K562 (cell line): ENCODE measurements around the gene PLGRKT. TPM values are rescaled to one million over a fixed set of nuclear protein-coding genes. Genes with fewer than 3 reads are reported as not detected.

Experiments used
- ATAC-seq: fragments of 200-7000 bp; cut with Tn5 transposase; 3 replicates; pipeline ENCODE4 v1.9.1; 2020; ENCODE audit warnings: moderate library complexity
- BruUV-seq: library from RNA; stranded (reverse); fragments of 400-500 nt; replicated peaks from 2 replicates; lab custom pipeline; 2021; lab: Mats Ljungman, UMichigan
- CTCF ChIA-PET: fragments of 300-600 bp; formaldehyde crosslinking; extraction: SDS; loops from one replicate; lab custom pipeline; 2021; ENCODE audit warnings: low intra/inter-chr PET ratio; lab: Yijun Ruan, JAX
- POLR2A ChIA-PET: fragments of 300-600, 350-650 bp; sonication (Branson Sonifier 250); formaldehyde crosslinking; extraction: SDS; loops from one replicate; lab custom pipeline; 2021; ENCODE audit warnings: antibody characterized with exemption, inconsistent platforms; lab: Yijun Ruan, JAX
- DNase-seq, 4 experiments: peaks; one replicate each; pipeline versions ENCODE4 v3.0.0 to v3.0.0-alpha.2; 2011 to 2018; ENCODE audit warnings: low spot score in 3 of 4, mixed read lengths in 3 of 4; ENCODE audit errors: extremely low read depth in 1 of 4
- FAIRE-seq: peaks from 2 replicates; lab custom pipeline; 2011; peaks lifted over from hg19 to GRCh38; lab: Jason Lieb, UNC
- H2AFZ ChIP-seq: 2 replicates; pipeline ENCODE4 v1.6.0; 2011; ENCODE audit warnings: low read depth, low read length, control low read depth, inconsistent platforms
- H3K27ac ChIP-seq: fragments of 200-600 bp; 3 replicates; pipeline ENCODE4 v1.8.0; 2011; ENCODE audit warnings: low read depth, mild to moderate bottlenecking, control low read depth, inconsistent platforms, low read length, moderate library complexity, mixed read lengths; ENCODE audit errors: extremely low read depth
- H3K27me3 ChIP-seq, 2 experiments: fragments of 300-600 bp in 1 of 2; 2 replicates in 1 of 2; 3 replicates in 1 of 2; pipeline versions ENCODE4 v1.6.0 to v1.8.0; 2011; ENCODE audit warnings: inconsistent platforms in 2 of 2, low read length in 2 of 2, mild to moderate bottlenecking in 1 of 2, mixed read lengths in 1 of 2, moderate library complexity in 1 of 2; ENCODE audit not compliant: control insufficient read depth in 2 of 2, insufficient read depth in 2 of 2
- H3K36me3 ChIP-seq: fragments of 300-600 bp; 3 replicates; pipeline ENCODE4 v1.8.0; 2011; ENCODE audit warnings: mild to moderate bottlenecking, low read length, inconsistent platforms; ENCODE audit not compliant: control insufficient read depth, insufficient read depth
- H3K4me1 ChIP-seq, 2 experiments: fragments of 200-600 bp in 1 of 2; replicated peaks in 1 of 2; 2 replicates in 1 of 2; 3 replicates in 1 of 2; pipeline versions ENCODE4 v1.5.1 to v1.8.0; 2011; ENCODE audit warnings: inconsistent platforms in 2 of 2, low read length in 2 of 2, mild to moderate bottlenecking in 1 of 2, mixed read lengths in 1 of 2, moderate library complexity in 1 of 2; ENCODE audit not compliant: control insufficient read depth in 2 of 2, insufficient read depth in 2 of 2
- H3K4me2 ChIP-seq: 2 replicates; pipeline ENCODE4 v1.6.1; 2011; ENCODE audit warnings: low read length, control low read depth, inconsistent platforms, mixed read lengths; ENCODE audit not compliant: insufficient read depth
- H3K4me3 ChIP-seq: fragments of 200-600 bp; sonication (generic), shearing (Covaris generic); 2 replicates; pipeline ENCODE4 v1.5.1; 2016; ENCODE audit warnings: control low read depth, inconsistent platforms
- H3K79me2 ChIP-seq: fragments of 200-600 bp; 3 replicates; pipeline ENCODE4 v1.8.0; 2011; ENCODE audit warnings: low read length, inconsistent platforms; ENCODE audit not compliant: control insufficient read depth, insufficient read depth
- H3K9ac ChIP-seq, 2 experiments: 2 replicates each; pipeline versions ENCODE4 v1.6.0 to v1.6.1; 2011; ENCODE audit warnings: low read depth in 2 of 2, low read length in 2 of 2, control low read depth in 1 of 2, inconsistent platforms in 1 of 2, mild to moderate bottlenecking in 1 of 2, mixed read lengths in 1 of 2; ENCODE audit not compliant: insufficient read depth in 1 of 2
- H3K9me1 ChIP-seq: one replicate; pipeline ENCODE4 v1.6.0; 2011; ENCODE audit warnings: inconsistent platforms, mild to moderate bottlenecking, low read length, moderate library complexity; ENCODE audit not compliant: control insufficient read depth, insufficient read depth
- H3K9me3 ChIP-seq: replicated peaks from 2 replicates; pipeline ENCODE4 v1.5.1; 2011; ENCODE audit warnings: low read depth, low read length, inconsistent platforms; ENCODE audit not compliant: control insufficient read depth, insufficient read depth
- H4K20me1 ChIP-seq: replicated peaks from 2 replicates; pipeline ENCODE4 v1.6.1; 2011; ENCODE audit warnings: low read length, inconsistent platforms, mixed read lengths; ENCODE audit not compliant: control insufficient read depth, insufficient read depth
- ARNT ChIP-seq, 2 experiments: fragments of 450-650 bp; IDR thresholded peaks; 2 replicates each; pipeline ENCODE4 v1.6.1; 2016; ENCODE audit warnings: mild to moderate bottlenecking in 1 of 2
- MCM2 ChIP-seq: fragments of 450-650 bp; IDR thresholded peaks from 2 replicates; pipeline ENCODE4 v1.6.1; 2017; ENCODE audit warnings: low read depth, mild to moderate bottlenecking
- MECOM ChIP-seq: fragments of 250-450 bp; sonication (Bioruptor Pico); IDR thresholded peaks from 2 replicates; pipeline ENCODE4 v1.8.0; 2022; ENCODE audit warnings: inconsistent platforms
- NCOA6 ChIP-seq: fragments of 450-650 bp; IDR thresholded peaks from 2 replicates; pipeline ENCODE4 v1.6.1; 2017; ENCODE audit warnings: mild to moderate bottlenecking
- PHTF2 ChIP-seq: fragments of 250-450 bp; sonication (Bioruptor Pico); IDR thresholded peaks from 2 replicates; pipeline ENCODE4 v1.5.0; 2021; ENCODE audit warnings: mild to moderate bottlenecking
- RHOXF2B ChIP-seq: fragments of 250-450 bp; sonication (Bioruptor Pico); conservative IDR thresholded peaks from 2 replicates; pipeline ENCODE4 v1.5.1; 2021
- SAFB ChIP-seq: fragments of 200-400 bp; formaldehyde crosslinking; IDR thresholded peaks from 2 replicates; pipeline ENCODE4 v1.6.1; 2017; ENCODE audit warnings: low read depth, low read length, borderline replicate concordance
- TAF15 ChIP-seq: fragments of 200-400 bp; formaldehyde crosslinking; IDR thresholded peaks from 2 replicates; pipeline ENCODE4 v1.6.1; 2017; ENCODE audit warnings: mild to moderate bottlenecking, low read depth, low read length, moderate library complexity
- WGBS: fragments of 100-300 bp; shearing (Covaris generic); methylation state at CpG from one replicate; pipeline ENCODE4 v1.1.6; 2016; ENCODE audit warnings: low coverage, mixed read lengths; ENCODE audit not compliant: insufficient coverage; ENCODE audit errors: missing lambda C conversion rate; 5-methylcytosine and 5-hydroxymethylcytosine counted together
- in situ Hi-C: fragments of 300-500 bp; cut with MboI; formaldehyde crosslinking; loops from 4 replicates; pipeline ENCODE4 v1.15.0; 2018; ENCODE audit warnings: inconsistent platforms, mixed read lengths
- intact Hi-C: fragments of 100-400 bp; cut with micrococcal nuclease; formaldehyde crosslinking; loops from 2 replicates; pipeline ENCODE4 v1.14.2; 2022
- polyA plus RNA-seq, 8 experiments: library from polyadenylated mRNA; depleted of rRNA in 4 of 8; stranded (reverse) in 5 of 8; unstranded in 3 of 8; fragments of >200 nt; fragmentation: Nextera tagmentation in 2 of 8; fragmentation: Illumina TruSeq in 1 of 8; extraction: Ambion mirVana in 2 of 8; extraction: Trizol in 1 of 8; gene quantifications; 2 replicates each; pipeline versions ENCODE4 v1.2.1 to v1.2.3, GENCODE V29; 2011 to 2014; ENCODE audit warnings: inconsistent platforms in 1 of 8, missing spikeins in 1 of 8
- total RNA-seq, 7 experiments: library from RNA; depleted of rRNA in 6 of 7; stranded (reverse); fragments of >200 nt in 6 of 7; fragmentation: Illumina TruSeq in 2 of 7; extraction: Trizol in 2 of 7; gene quantifications; 2 replicates each; pipeline versions ENCODE4 v1.2.1 to v1.2.3, GENCODE V29; 2011 to 2021; ENCODE audit warnings: low replicate concordance in 1 of 7
- TF ChIP-seq, protein P1 (sequence below): sonication (generic); formaldehyde crosslinking; IDR thresholded peaks from 2 replicates; pipeline ENCODE4 v1.8.1; 2022; ENCODE audit warnings: missing genetic modification reagents
- TF ChIP-seq, protein P2 (sequence below), 2 experiments: fragments of 450-650 bp in 1 of 2; sonication (generic) in 1 of 2; formaldehyde crosslinking; conservative IDR thresholded peaks; 2 replicates each; pipeline versions ENCODE4 v1.4.0 to v1.8.1; 2020 to 2022; ENCODE audit warnings: mild to moderate bottlenecking in 1 of 2, missing genetic modification reagents in 1 of 2

Gene PLGRKT
- total and polyA plus RNA-seq, 9 of the 15 experiments (the other 6 are each of a cell fraction or from before 2014, with no cell fraction given), result 4.7 to 13.8 (median 6.5) TPM

DNA sequence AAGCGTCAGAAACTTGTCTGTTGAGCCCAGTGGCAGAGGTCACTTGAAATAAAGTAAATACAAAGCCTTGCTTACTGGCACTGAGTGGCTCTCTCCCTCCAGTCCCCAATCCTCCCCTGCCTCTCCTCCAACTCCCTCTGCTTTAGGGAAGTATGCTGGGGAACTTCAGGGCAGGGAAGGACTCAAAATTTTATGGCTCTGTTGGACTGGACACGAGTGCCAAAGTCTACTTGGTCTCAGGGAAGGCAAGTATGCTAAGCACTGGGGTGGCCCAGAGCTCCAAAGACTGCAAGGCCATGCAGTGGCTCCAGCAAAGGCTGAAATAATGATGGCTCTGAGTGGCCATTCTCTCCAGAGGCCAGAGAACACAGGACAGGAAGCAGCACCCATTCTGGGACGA lies 9.6 kb downstream of the PLGRKT start:
- ChIA-PET POLR2A (no interaction called here), CTCF (no interaction called here)
- Histone ChIP-seq H3K79me2 (no peaks in the 10 kb centered on the region), H3K27me3 (no peaks in the 10 kb centered on the region), H2AFZ (no peak overlapping the region), H3K36me3 (no peaks in the 10 kb centered on the region), H3K9ac (no peak overlapping the region), H3K9me1 (no peaks in the 10 kb centered on the region), H3K27ac (no peak overlapping the region), H3K9me3 (no peaks in the 10 kb centered on the region), H4K20me1 (no peaks in the 10 kb centered on the region), H3K4me1 (no peaks in the 10 kb centered on the region)
- no TSS peak for BruUV-seq
- ATAC-seq, result no peak
- in situ Hi-C loops (loop anchor here (25.0 kb wide), 2 partner anchors 691 to 816 kb away; partner anchors contain the start of gene AK3), intact Hi-C loops (loop anchor here (5.0 to 10.0 kb wide), 3 partner anchors 163 to 666 kb away; partner anchors contain the start of gene INSL6)
- no peak for DNase-seq
- 12% methylated on average over 3 of the region's 3 CpGs for WGBS
- no peak for TF ChIP-seq MECOM (CRISPR knock-in tag)
- no peak for TF ChIP-seq TAF15
- no peak for TF ChIP-seq RHOXF2B
- TF ChIP-seq, protein P1, sequence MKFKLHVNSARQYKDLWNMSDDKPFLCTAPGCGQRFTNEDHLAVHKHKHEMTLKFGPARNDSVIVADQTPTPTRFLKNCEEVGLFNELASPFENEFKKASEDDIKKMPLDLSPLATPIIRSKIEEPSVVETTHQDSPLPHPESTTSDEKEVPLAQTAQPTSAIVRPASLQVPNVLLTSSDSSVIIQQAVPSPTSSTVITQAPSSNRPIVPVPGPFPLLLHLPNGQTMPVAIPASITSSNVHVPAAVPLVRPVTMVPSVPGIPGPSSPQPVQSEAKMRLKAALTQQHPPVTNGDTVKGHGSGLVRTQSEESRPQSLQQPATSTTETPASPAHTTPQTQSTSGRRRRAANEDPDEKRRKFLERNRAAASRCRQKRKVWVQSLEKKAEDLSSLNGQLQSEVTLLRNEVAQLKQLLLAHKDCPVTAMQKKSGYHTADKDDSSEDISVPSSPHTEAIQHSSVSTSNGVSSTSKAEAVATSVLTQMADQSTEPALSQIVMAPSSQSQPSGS (CRISPR knock-in tag), result no peak
- TF ChIP-seq SAFB, result no peak
- no peak for TF ChIP-seq MCM2
- no peak for TF ChIP-seq ARNT (IDR thresholded peaks at IDR 0.05)
- TF ChIP-seq, protein P2, sequence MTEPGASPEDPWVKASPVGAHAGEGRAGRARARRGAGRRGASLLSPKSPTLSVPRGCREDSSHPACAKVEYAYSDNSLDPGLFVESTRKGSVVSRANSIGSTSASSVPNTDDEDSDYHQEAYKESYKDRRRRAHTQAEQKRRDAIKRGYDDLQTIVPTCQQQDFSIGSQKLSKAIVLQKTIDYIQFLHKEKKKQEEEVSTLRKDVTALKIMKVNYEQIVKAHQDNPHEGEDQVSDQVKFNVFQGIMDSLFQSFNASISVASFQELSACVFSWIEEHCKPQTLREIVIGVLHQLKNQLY (CRISPR knock-in tag; conservative IDR thresholded peaks at IDR 0.05), result no peak
- no peak for TF ChIP-seq NCOA6
- TF ChIP-seq PHTF2 (CRISPR knock-in tag), result no peak
- TF ChIP-seq, all 486 proteins: peak for 0
- no peak for FAIRE-seq
- no peak overlapping the region for H3K4me3 ChIP-seq
- H3K4me2 ChIP-seq, result no peak overlapping the region
